Lung (tissue), 12 donors: Measurements from ENCODE around the gene OR7G3. TPM values are rescaled to one million over a fixed set of nuclear protein-coding genes. Genes with fewer than 3 reads are reported as not detected.

Source experiments
- ATAC-seq: fragments of 200-7000 bp; cut with Tn5 transposase; one replicate; pipeline ENCODE4 v1.9.1; 2020; ENCODE audit warnings: moderate number of reproducible peaks; ENCODE audit not compliant: insufficient read depth, low FRiP score
- DNase-seq, 3 donors: peaks; one replicate each; pipeline ENCODE4 v3.0.0-alpha.2; 2013 to 2017
- H3K27ac ChIP-seq, 2 donors: one replicate each; pipeline ENCODE4 v1.5.1; 2013; ENCODE audit warnings: mild to moderate bottlenecking in 2 of 2, moderate library complexity in 2 of 2, control low read depth in 1 of 2, inconsistent platforms in 1 of 2, low read depth in 1 of 2, low read length in 1 of 2
- H3K27me3 ChIP-seq, 3 donors: one replicate each; pipeline ENCODE4 v1.5.1; 2013; ENCODE audit warnings: low read length in 2 of 3; ENCODE audit not compliant: control insufficient read depth in 3 of 3, insufficient read depth in 3 of 3
- H3K36me3 ChIP-seq, 4 donors: one replicate each; pipeline ENCODE4 v1.5.1; 2013; ENCODE audit warnings: low read length in 4 of 4, mild to moderate bottlenecking in 1 of 4, moderate library complexity in 1 of 4; ENCODE audit not compliant: control insufficient read depth in 4 of 4, insufficient read depth in 4 of 4
- H3K4me1 ChIP-seq, 5 donors: one replicate each; pipeline ENCODE4 v1.5.1; 2013; ENCODE audit warnings: low read length in 5 of 5, mild to moderate bottlenecking in 2 of 5, moderate library complexity in 1 of 5; ENCODE audit not compliant: control insufficient read depth in 5 of 5, insufficient read depth in 5 of 5
- H3K4me3 ChIP-seq: one replicate; pipeline ENCODE4 v1.5.1; 2013; ENCODE audit warnings: mild to moderate bottlenecking, control low read depth, moderate library complexity
- H3K9ac ChIP-seq, 2 donors: one replicate each; pipeline ENCODE4 v1.5.1; 2013; ENCODE audit warnings: low read length in 2 of 2, control low read depth in 1 of 2; ENCODE audit not compliant: insufficient read depth in 1 of 2
- H3K9me3 ChIP-seq, 4 donors: one replicate each; pipeline ENCODE4 v1.5.1; 2013; ENCODE audit warnings: low read length in 3 of 4, mild to moderate bottlenecking in 1 of 4, moderate library complexity in 1 of 4; ENCODE audit not compliant: control insufficient read depth in 4 of 4, insufficient read depth in 3 of 4
- WGBS, 2 donors: extraction: QIAGEN DNeasy Blood & Tissue Kit; methylation state at CpG; one replicate each; pipeline ENCODE4 v1.1.7; 2013; 5-methylcytosine and 5-hydroxymethylcytosine counted together
- polyA plus RNA-seq, 2 donors: library from polyadenylated mRNA; stranded (reverse); fragments of 200-250 nt; gene quantifications; one replicate each; pipeline ENCODE4 v1.2.1, GENCODE V29; 2013
- total RNA-seq, 2 donors: library from RNA; depleted of rRNA in 1 of 2; stranded (reverse); fragments of >200 nt in 1 of 2; gene quantifications; one replicate each; pipeline ENCODE4 v1.2.1, GENCODE V29; 2014 to 2021
- TF ChIP-seq, protein P1 (sequence below): IDR thresholded peaks from 2 replicates; pipeline ENCODE4 v1.5.1; 2012; ENCODE audit warnings: mild to moderate bottlenecking; ENCODE audit errors: control extremely low read depth, extremely low read depth
- donor health status: control.
- donor health status: control.
- donor health status: Bipolar disorder and iron deficiency.
- donor health status: healthy.
- donor health status: DM: yes; HTN: yes; CAD: no.

The OR7G3 gene
- total and polyA plus RNA-seq, 4 donors, result not detected

- Histone ChIP-seq H3K9ac (no peak overlapping the region), H3K27me3 (no peaks in the 10 kb centered on the region), H3K4me1 (no peaks in the 10 kb centered on the region), H3K36me3 (peaks cover 11 to 23% (median 16%) of the 10 kb centered on the region in 4 donors), H3K4me3 (no peak overlapping the region), H3K9me3 (peaks cover 0 to 10% (median under 1%) of the 10 kb centered on the region in 4 donors), H3K27ac (no peak overlapping the region)
- DNase-seq, result no peak
- TF ChIP-seq, protein P1, sequence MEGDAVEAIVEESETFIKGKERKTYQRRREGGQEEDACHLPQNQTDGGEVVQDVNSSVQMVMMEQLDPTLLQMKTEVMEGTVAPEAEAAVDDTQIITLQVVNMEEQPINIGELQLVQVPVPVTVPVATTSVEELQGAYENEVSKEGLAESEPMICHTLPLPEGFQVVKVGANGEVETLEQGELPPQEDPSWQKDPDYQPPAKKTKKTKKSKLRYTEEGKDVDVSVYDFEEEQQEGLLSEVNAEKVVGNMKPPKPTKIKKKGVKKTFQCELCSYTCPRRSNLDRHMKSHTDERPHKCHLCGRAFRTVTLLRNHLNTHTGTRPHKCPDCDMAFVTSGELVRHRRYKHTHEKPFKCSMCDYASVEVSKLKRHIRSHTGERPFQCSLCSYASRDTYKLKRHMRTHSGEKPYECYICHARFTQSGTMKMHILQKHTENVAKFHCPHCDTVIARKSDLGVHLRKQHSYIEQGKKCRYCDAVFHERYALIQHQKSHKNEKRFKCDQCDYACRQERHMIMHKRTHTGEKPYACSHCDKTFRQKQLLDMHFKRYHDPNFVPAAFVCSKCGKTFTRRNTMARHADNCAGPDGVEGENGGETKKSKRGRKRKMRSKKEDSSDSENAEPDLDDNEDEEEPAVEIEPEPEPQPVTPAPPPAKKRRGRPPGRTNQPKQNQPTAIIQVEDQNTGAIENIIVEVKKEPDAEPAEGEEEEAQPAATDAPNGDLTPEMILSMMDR, result no peak
- WGBS, 2 donors, result 62 to 90% methylated on average over 4 of the region's 4 CpGs
- ATAC-seq, result no peak
Measured at GRCh38 chr19:9166846-9167245, 40.1 kb upstream of the OR7G3 start.

DNA sequence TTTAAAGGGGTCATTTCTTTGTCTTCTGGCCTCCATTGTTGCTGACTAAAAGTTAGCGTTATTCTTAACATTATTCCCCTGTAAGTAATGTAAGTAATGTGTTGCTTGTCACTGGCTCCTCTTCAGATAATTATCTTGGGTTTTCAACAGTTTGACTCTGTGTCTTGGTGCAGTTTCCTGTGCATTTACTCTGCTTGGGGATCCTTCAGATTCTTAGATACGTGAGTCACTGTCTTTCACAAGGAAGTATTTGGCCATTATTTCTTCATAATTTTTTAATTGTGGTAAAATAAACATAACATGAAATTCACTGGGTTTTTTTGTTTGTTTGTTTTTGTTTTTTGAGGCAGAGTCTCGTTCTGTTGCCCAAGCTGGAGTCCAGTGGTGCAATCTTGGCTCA is 38.5 kb upstream of the OR7G3 start:
- DNase-seq (no peak), ATAC-seq (no peak)
- H3K9ac ChIP-seq, result no peak overlapping the region
- 77 to 89% methylated on average over 3 of the region's 3 CpGs for WGBS, 2 donors
- no peak overlapping the region for H3K4me3 ChIP-seq
- no peaks in the 10 kb centered on the region for H3K4me1 ChIP-seq
- H3K36me3 ChIP-seq, result peaks cover 25 to 39% (median 32%) of the 10 kb centered on the region in 4 donors
- H3K27ac ChIP-seq, result no peak overlapping the region
- H3K27me3 ChIP-seq, result no peaks in the 10 kb centered on the region
- H3K9me3 ChIP-seq, result peaks cover 0 to 26% (median 15%) of the 10 kb centered on the region in 4 donors
- TF ChIP-seq, protein P1, result no peak

- Histone ChIP-seq H3K4me1 (no peaks in the 10 kb centered on the region), H3K36me3 (peaks cover 54 to 74% (median 65%) of the 10 kb centered on the region in 4 donors), H3K9me3 (peaks cover 0 to 53% (median 21%) of the 10 kb centered on the region in 4 donors), H3K27me3 (no peaks in the 10 kb centered on the region), H3K9ac (no peak overlapping the region), H3K27ac (no peak overlapping the region), H3K4me3 (no peak overlapping the region)
- WGBS, 2 donors, result 98% methylated on average over 12 of the region's 12 CpGs
- no peak for ATAC-seq
- TF ChIP-seq, protein P1, result no peak
- no peak for DNase-seq
Measured at GRCh38 chr19:9161427-9161826, 34.7 kb upstream of the OR7G3 start.

DNA sequence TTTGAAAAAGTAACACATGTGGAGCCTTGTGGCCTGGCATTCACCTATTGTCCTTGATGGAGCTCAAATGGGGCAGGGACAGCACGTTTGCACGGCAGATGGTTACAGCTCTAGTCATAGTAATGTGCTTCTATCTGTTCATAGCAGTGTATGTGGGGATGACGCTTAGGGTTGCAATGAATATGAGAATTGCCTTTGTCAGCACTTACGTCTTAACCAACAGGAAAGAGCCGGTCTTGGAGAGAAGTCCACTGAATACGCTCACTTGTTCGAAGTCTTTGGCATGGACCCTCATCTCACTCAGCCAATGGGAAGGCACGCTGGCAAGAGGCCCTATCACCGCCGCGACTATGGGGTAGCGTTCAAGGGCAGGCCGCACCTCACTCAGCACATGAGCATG is 33.1 kb upstream of the OR7G3 start:
- H3K4me1 ChIP-seq, result no peaks in the 10 kb centered on the region
- TF ChIP-seq, protein P1, result no peak
- 98 to 99% methylated on average over 13 of the region's 13 CpGs for WGBS, 2 donors
- no peak overlapping the region for H3K4me3 ChIP-seq
- H3K27me3 ChIP-seq, result no peaks in the 10 kb centered on the region
- ATAC-seq, result no peak
- DNase-seq, result no peak
- H3K36me3 ChIP-seq, result peaks cover 64 to 86% (median 72%) of the 10 kb centered on the region in 4 donors
- H3K9ac ChIP-seq, result no peak overlapping the region
- no peak overlapping the region for H3K27ac ChIP-seq
- H3K9me3 ChIP-seq, result peaks cover 0 to 63% (median 23%) of the 10 kb centered on the region in 4 donors
